VCaP (cell line): Measurements from ENCODE around the gene CTF1.

Experiments used
- H3K27ac ChIP-seq: fragments of 450-650 bp; 2 replicates; pipeline ENCODE4 v1.5.1; 2017
- TF ChIP-seq, protein P1 (sequence below): fragments of 450-650 bp; conservative IDR thresholded peaks from 2 replicates; pipeline ENCODE4 v1.5.1; 2017; ENCODE audit warnings: mild to moderate bottlenecking, moderate library complexity

Gene CTF1

DNA sequence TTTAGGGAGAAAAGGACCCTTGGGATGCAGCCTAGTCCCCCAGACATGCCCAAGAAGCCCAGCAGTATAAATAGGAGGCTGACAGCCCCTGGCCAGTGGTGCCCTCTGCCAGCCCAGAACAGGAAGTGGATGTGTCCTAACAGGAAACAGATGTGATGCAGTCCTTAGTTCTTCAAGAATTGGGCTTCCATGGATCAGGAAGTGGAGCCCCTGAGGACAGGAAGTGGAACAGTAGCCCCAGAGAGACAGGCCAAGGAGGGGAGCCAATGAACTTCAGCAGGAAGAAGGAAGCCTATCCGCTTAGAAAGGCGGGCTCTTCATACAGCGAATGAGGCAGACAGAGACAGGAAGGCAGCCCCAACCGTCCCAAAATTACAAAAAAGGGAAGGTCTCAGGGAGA lies 7.2 kb downstream of the CTF1 start:
- no peak overlapping the region for H3K27ac ChIP-seq
- TF ChIP-seq, protein P1, sequence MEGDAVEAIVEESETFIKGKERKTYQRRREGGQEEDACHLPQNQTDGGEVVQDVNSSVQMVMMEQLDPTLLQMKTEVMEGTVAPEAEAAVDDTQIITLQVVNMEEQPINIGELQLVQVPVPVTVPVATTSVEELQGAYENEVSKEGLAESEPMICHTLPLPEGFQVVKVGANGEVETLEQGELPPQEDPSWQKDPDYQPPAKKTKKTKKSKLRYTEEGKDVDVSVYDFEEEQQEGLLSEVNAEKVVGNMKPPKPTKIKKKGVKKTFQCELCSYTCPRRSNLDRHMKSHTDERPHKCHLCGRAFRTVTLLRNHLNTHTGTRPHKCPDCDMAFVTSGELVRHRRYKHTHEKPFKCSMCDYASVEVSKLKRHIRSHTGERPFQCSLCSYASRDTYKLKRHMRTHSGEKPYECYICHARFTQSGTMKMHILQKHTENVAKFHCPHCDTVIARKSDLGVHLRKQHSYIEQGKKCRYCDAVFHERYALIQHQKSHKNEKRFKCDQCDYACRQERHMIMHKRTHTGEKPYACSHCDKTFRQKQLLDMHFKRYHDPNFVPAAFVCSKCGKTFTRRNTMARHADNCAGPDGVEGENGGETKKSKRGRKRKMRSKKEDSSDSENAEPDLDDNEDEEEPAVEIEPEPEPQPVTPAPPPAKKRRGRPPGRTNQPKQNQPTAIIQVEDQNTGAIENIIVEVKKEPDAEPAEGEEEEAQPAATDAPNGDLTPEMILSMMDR: no peak

DNA sequence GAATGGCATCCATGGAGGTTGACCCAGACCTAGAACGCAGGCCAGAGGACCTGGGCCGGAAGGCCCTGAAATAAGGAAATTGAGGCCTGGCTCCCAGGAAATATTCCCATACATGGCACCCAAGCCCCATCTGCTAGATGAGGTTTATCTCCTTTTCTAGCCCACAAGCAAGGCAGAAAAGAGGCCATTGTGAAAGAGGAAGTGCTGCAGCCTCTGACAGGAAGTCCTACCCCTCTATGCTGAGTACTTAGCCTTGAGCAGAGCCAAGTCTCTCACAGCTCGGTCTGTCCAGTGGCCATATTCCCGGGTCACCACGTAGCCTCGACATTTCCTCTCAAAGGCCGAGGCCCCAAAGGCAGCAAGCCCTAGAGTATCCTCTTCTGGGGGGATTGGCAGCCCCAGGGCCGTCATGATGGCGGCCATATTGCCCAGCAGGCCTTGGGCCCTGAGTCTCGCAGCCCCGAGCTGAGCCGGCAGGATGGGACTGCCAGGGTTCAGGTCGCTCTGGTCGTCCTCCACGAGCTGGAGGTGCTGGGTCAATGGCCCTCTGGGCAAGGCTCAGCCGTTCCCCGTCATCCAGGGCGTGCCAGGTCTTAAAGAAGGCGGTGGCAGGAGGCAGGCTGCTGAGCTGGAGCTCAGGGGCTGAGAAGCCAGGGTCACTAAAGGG lies 7.8 kb downstream of the CTF1 start:
- H3K27ac ChIP-seq: no peak overlapping the region
- TF ChIP-seq, protein P1: no peak

DNA sequence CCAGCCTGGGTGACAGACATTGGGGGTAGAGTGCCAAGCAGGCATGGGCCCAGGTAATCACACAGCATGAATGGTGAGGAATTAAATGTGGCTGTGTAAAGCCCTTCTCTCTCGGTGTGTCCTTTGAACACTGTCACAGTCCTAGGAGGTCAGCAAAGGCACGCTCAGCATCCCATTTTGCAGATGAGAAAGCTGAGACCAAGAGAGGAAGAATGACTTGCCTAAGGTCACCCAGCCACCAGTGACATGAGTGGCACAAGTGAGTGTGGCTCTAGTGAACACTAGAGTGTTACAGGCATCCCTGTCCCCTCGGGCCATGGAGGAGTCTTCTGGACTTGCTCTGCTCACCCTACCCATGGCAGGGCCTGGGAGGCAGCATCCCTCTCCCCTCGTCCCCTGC lies 10.7 kb downstream of the CTF1 start:
- H3K27ac ChIP-seq: no peak overlapping the region
- TF ChIP-seq, protein P1: no peak

DNA sequence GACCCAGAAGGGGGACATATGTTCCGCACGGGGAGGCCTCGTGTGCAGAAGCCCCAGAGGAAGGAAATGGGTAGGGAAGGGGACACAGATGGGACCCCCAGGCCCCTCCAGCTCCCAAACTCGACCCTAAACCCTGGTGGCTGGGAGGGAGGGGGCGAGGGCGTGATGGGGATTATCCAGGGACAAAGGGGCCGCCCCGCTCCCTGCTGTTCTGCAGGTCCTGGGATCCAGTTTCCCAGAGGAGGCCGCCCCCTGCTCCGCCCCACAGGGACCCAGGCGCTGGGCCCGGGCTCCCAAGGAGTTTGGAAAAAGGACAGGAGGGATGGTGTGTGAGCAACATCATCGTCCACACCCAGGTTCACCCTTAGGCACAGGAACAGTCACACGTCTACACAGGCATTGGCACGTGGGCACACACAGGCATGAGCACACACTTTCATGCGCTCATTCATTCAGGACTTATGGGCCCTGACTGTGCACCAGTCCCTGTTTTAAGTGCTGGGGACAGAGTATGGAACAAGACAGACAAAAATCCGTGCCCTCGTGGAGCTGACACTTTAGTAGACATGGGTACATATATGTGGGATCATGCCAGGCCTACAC lies 14.1 kb downstream of the CTF1 start:
- TF ChIP-seq, protein P1: no peak
- no peak overlapping the region for H3K27ac ChIP-seq

DNA sequence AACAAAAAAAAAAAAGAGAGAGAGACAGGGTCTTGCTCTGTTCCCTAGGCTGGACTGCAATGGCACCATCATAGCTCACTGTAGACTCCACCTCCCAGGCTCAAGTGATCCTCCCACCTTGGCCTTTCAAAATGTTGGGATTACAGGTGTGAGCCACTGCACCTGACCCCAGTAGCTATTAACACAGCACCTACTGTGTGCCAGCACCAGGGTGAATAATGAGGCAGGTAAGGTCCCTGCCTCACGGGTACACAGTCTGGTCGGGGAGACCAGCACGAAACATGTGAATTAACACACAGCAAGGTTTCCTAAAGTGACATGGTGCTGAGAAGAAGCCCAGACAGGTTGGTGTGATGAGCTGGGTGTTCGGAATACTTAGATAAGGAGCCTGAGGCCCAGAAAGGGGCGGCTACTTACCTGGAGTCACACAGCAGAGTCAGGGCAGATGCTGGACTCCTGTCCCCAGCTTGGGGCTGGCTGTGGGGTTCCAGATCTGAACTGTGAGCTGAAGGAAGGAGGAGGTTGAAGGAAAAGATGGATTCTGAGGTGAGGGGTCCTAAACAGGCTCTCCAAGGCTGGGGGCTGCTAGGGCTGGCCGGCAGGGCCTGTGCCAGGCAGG lies 16.5 kb downstream of the CTF1 start:
- TF ChIP-seq, protein P1: no peak

DNA sequence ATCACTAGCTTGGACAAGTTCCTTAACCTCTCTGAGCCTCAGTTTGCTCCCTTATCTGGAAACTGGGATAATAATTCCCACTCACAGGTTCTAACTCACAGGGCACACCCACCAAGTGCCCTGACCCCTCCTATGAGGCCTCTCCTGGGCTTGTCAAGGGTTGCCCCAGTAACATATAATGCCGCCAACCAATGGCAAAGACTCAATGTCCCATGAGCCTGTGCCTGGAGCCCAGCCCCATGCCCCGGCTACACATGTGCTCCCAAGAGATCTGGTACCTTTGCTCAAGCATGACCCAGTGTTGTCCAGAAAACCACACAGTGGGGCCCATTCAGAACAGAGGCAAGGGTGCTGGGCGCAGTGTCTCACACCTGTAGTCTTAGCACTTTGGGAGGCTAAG lies 18.4 kb downstream of the CTF1 start:
- TF ChIP-seq, protein P1: no peak
- H3K27ac ChIP-seq: no peak overlapping the region

More for the DNA sequence above, 16.5 kb downstream of the CTF1 start:
- no peak overlapping the region for H3K27ac ChIP-seq

DNA sequence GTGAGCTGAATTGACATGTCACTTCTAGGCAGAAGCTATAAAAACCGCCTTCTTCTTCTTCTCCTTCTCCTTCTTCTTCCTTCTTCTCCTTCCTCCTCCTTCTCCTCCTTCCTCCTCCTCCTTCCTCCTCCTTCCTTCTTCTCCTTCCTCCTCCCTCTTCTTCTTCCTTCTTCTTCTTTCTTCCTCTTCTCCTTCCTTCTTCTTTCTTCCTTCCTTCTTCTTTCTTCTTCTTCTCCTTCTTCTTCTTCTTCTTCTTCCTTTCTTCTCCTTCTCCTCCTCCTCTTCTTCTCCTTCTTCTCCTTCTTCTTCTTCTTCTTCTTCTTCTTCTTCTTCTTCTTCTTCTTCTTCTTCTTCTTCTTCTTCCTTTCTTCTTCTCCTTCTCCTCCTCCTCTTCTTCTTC lies 22.2 kb downstream of the CTF1 start:
- no peak overlapping the region for H3K27ac ChIP-seq
- TF ChIP-seq, protein P1: no peak
